GM18868 (cell line): ENCODE measurements around the gene CLTCL1.

Experiments
- ATAC-seq: cut with Tn5 transposase; IDR thresholded peaks from one replicate; pipeline ENCODE4 v1.9.1; 2021; ENCODE audit warnings: mild to moderate bottlenecking, moderate library complexity; ENCODE audit not compliant: unreplicated experiment

Gene CLTCL1

DNA sequence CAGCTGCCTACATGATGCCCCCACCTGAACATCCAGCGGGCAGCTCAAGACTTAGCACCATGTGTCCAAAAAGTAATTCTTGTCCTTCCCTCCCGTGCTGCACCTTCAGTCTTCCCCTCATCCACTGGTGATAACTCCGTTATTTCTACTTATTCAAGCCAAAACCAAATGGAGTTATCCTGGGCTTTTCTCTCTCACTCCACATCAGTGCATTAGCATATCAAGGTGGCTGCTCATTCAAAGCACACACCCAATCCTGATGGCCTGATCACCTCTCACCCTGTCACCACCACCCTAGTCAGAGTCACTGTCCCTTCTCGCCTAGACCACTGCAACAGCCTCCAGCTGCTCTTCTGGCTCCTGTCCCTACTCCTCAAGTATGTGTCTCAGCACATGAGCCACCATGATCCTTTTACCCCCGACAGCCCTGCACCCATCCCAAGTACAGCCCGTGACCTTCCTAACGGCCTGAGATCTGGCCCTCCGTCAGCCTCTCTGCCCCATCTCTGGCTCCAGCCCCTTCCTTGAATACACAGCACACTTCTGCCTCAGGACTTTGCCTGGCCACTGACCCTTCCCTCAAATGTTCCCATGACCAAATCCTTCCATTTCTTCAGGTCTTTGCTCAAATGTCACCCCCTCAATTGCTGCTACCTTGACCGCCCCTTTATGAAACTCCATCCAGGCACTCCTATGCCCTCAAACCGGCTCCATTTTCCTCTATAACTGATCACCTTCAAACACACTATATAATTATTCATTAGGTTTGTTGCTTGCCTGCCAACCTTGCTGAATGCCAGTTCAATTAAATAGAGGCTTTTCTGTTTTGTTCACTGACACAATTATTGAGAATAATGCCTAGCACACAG is 93.3 kb downstream of the CLTCL1 start:
- no peak for ATAC-seq

DNA sequence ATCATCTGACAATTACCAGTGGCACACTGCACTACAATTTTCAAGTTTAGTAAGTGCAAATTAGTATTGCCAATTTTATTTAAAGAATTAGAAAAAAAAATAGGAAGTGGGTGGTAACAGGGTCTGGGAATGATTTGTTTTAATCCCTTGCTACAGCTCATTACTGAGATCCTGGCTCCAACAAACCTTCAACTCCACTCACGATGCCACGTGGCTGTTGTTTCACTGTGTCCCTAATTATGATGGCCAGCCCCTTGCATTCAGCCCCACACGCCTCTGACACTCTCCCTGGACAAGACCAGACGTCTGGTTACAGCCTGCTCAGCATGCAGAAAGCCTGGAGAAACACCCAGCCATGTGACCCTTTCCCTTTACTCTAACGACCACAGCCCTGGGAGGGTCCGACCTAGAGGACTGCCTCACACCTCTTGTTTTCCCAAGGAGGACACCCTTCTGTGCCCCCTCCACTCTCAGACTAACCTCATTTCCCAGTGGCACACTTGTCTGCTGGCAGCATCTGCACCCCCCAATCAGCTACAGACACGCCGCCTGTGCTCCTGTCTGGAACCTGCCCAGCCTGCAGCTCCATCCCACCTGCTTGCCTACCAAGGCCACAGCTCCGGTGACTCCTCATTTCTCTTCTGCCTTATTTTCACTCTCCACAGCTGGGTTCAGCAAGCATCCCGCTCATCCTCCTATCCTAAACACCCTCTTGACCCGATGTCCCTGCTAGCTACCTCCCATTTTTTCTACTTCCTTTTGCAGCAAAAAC is 94.5 kb downstream of the CLTCL1 start:
- ATAC-seq: no peak

DNA sequence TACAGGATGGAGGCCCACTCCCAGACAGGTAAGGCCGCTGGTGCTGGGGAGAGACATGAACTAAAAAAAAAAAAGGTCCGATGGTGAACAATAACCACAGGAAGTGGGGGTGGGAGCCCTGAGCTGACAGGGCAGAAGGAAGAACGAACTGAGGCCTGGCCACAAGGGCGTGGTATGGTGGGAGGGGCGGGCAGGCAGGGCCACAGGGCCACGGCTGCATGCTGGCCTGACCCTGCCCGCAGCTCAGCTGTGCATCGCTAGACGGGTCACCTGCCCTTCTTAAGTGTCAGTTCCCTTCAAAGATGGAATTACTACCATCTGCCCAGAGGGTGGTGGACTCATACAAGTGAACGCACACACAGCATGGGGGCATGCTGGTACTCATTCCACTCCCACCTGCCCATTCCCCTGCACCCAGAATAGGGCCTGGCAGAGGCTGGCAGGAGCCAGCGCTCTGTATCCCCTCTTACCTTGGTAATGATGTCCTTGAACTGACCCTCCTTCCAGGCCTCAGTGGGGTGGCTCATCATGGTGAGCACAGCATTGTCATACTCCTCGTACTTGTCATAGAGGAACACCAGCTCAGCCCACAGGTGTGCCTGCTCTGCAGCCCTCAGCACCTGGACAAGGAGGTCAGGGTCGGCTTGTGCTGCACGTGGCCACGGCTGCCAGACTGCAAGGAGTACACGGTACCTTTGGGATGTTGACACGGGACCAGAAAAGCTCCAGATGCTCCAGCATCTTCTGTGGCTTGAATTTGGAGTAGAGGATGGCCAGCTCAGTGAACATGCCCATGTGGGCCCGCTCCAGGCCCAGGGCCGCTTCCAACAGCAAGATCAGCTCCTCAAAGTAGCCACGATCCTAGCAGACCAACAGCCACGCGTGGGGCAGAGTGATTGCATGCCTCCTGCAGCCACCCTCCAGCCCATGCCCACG is 95.5 kb downstream of the CLTCL1 start:
- no peak for ATAC-seq

DNA sequence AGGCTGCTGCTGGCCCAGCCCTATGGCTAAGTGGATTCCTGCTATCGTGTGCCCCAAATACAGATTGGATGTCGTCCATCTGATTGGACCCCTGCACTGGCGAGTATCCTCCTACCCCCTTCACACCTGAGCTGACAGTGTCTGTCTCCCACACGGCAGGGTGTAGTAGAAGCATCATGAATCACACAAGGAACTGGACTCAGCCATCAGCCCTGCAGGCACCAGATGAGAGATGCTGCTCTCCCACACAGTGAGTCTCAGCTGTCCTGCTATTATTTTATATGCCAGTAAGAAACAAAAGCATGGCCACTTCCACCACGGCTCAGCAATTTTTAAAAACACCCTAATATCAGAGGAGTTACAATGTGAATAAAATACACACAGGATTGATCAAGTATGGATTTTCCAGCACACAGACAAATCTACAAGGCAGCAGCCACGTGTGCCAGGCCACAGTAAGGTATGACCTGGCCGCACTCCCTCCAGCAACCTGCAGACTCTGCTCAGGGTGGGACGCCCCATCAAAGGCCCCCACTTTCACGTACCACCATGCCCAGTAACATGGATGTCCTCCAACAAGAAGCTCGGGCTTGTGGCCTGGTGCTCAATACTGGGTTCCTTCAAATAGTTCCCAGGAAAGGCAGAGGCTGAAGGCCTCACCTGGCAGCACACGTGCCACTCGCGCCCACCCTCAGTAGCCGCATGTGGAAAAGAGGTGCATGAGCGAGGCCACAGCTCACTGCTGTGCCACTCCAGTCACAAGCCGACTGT is 96.6 kb downstream of the CLTCL1 start:
- no peak for ATAC-seq

DNA sequence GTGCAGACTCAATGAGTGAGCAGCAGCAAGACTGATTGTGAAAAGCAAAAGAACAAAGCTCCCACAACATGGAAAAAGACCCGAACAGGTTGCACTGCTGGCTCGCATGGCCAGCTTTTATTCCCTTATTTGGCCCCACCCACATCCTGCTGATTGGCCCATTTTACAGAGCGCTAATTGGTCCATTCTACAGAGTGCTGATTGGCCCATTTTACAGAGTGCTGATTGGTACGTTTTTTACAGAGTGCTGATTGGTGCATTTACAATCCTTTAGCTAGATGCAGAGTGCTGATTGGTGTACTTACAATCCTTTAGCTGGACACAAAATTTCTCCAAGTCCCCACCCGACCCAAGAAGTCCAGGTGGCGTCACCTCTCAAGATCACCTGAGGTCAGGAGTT is 97.6 kb downstream of the CLTCL1 start:
- no peak for ATAC-seq

DNA sequence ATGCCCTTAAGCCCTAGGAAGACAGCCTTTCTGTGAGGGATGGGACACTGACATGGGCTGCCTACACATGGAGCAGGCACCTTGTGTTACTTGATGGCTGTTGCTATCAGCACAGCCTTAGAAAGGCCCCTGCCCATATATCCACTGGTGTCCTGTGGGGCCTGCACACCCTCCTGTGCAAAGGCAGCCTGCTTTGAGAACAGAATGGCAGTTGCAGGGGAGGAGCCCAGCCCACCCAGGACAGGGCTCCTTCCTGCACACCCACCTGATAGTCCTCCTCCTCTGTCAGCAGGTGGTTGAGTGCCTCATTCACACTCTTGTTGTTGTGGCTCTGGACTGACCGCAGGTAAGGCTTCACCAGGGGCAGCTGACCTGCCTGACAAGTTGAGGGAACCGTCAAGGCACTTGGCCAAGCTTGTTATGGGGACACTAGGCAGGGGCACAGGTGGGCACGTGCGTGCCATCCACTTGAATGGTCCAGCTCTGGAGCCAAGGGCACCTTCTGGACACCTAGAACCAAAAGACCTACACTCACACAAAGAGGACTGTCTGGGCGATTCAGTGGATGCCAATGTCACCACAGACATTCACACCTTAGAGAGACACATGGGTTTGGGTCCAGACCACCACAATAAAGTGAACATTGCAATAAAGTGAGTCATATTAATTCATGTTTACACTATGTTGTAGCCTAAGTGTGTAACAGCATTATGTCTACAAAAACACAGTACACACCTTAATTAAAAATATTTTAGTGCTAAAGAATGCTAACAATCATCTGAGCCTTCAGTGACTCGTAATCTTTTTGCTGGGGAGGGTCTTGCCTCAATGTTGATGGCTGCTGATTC is 103.6 kb downstream of the CLTCL1 start:
- no peak for ATAC-seq

DNA sequence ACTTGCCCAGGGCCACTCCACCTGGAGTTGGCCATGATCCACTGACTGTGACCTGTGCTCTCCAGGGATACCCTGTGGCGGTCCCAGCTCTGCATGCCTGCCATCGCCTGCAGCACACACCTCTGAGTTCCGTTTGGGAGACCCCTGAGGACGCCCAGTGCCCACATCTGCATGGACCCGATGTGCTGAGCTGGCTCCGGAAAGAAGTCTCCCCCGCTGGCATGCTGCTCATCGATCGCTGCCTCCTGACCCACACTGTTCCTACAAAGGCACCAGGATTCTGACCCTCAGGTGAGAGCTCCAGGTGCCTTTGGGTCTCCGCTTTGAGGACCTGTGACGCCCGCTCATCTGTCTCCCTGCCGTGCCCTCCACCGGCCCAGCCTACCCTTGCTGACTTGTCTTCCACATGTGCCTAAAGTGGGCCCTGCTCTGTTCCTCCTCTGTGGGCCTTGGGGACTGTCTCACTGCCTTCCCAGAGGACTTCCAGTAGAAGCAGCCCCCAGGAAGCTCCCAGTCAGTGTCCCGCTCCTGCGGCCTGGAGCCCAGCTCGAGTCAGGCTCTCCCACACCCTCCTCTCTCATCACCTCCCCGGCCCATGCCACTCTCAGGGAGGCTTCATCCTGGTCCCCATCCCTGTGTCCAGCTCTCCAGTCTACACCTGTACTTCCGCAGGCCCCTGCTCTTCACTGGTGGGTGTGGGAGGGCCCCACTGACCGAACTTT is 107.1 kb downstream of the CLTCL1 start:
- no peak for ATAC-seq

DNA sequence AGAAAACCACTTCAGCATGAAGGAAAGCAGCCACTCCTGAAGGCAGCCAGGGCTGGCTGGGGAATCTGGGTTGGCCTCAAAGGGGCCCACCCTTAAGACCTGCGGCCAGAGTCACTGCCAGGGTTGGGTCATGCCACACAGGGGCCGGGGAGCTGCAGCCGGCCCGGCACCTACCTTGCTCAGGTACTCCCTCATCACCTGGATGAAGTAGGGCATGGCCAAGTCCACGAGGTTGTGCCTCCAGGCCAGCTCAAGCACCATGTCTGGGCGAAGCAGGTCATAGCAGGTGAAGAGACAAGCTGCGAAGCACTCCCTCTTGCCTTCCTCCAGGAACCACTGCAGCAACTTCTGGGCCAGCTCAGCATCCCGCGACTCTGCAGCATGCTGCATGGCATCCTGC is 108.3 kb downstream of the CLTCL1 start:
- no peak for ATAC-seq

DNA sequence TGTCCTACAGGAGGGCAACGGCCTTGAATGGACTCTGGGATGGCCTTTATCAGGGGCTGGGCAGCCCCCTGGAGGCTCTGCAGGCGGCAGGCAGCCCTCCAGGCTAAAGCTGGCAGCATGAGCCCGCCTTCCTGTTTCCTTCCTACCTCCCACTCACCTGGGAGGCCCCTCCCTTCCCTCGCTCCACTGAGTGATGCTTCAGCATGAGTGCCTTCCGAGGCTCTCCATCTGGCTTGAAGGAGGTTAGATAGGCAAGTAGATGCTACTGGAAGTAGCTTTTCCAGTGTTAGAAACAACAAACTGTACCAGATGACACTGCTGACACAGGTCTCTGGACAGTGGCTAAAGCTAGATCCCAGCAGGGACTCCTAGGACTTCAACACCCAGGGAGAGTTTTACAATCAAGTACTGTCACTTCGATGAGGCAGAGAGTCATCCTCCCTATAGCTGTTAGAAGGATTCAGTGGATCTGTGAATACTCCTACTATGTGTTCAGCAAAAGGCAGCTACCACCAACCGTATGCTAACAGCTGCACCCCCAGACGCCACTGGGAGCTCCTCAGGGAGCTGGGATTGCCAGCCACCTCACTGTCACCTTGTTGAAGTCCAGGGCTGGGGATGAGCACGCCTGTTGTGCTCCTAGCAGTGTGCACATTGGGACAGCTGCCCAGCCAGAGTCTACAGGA is 108.9 kb downstream of the CLTCL1 start:
- no peak for ATAC-seq

DNA sequence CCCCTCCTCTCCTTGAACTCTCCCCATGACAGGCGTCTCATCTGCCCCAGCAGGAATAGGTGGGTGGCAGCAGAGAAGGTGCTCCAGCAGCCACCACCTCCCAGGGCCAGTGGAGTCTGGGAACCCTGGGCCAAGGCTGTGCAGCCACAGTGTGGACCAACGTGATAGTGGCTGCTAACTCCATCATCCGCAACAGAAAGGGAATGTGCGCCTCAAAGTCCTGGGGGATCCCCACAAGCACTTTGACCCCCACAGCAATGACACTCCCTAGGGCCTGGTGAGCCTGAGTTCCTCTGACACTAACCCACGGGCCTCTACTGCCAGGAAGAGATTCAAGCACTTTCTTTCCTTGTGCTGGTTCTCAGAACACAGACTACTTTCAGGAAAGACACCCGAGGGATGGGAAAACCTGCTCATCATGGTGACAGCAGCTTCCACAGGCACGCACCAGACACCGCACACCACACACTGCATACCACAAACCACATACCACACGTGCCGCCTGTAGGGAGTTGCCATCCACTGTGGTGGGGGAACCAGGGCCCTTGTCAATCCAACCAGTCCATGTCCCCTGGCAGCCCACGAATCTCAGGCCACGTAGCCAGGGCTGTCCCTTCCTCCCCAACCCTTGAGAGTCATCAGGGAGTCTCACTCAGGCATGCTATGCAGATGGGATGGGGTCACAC is 109.6 kb downstream of the CLTCL1 start:
- no peak for ATAC-seq

DNA sequence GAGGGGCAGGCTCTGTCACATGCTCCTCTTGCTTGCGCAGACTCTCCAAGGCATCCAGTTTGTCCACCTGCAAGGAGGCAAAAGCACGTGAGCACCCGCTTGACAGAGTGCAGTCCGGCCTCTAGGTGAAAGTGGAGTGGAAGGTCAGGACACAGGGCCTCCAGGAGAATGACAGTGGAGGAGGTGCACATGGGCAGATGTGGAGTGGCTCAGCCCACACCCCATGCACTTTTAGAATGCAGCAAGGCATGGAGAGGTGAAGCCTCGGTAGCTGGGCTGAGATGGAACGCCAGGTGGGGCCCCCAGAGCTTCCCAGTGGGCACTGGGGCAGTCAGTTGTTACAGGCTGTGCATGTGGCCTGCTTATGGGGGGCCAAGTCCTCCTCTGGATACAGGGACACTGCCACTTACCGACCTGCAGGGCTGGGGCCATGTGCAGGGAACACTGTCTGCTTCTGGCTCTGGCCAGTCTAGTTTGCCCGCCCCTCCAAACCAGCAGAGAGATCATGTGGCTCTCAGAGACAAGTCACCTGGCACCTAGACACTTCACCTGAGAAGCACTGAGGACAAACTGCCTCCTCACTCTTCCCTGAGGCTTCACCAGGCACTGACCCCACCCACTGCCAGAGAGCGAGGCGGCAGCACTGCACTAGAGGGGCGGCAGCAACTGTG is 110.6 kb downstream of the CLTCL1 start:
- no peak for ATAC-seq

DNA sequence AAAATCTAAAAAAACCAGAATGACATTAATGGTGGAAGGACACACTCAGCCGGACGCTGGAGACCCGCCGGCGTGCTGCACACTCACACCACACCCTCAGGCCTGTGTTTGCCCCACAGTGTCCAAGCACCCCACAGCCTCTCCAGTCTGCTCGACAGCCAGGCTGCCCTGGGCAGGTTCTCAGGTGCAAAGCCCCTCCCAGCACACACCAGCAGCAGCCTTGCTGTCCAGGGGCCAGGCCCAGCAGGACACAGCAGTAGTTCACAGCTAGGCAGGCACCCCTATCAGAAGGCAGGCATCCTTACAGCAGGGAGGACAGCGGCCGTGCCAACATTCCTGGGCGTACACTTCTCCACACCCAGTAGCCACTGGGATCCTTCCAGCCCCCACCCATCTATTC is 111.3 kb downstream of the CLTCL1 start:
- ATAC-seq: no peak

DNA sequence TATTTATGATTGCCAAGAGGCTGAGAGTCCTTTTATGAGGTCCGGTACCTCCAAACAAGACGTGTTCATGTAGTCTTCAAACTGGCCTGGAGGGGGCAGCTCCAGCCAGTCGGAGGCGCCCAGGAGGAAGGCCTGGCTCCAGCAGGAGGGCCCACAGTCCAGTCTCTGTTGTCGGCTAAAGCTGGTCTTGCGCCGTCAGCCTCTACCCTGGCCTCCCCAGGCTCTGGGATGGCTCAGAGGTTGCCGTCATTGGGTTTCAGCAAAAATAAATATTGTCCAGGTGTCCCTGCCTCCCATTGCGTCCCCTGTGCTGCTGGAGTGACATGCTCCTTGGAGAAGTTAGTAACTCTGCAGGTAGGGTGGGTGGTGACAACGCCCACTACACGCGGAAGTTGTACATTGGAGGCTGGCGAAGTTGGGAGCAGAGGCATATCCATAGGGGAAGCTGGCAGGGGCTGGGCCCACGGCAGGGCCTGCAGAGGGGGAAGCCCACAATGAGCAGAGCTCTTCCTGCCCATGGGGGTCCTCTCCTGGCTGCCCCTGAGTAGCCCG is 111.9 kb downstream of the CLTCL1 start:
- ATAC-seq: peak; percentile 44

DNA sequence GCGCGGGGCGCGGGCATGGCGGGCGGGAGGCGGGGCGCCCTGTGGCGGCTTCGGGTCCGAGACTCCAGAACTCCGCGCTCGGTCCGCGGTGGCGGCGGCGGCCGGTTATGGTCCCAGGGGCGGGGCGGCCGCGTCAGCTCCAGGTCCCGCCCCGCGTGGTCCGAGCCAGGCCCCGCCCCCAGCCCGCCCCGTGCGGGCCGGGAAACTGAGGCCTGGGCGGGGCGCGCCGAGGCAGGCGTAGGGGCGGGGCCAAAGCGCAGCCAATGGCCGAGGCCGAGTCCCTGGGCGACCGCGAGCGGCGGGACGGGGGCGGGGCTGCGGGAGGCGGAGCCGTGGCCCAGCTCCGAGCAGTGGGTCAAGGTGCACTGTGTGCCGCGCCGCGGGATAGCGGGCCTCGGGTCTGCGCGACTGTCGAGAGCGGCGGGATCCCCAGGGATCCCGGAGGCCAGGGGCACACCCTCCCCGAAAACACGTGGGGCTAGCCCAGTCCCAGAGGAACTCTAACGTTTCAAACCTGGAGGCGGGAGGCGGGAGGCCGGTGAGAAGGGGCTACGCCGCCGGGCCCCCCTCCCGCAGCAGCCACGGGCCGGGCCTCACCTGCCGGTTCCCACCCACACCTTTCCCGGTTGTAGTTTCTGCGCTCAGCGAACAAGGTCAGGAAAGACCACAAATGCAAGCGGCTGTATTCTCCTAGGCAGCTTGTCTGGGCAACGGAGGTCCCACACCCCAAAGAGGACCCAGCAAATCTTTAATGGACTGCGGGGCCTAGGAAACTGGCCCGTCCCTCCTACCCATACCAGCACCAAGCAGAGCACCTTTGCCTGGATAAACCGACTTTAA is 112.6 kb downstream of the CLTCL1 start, which contains the start of gene SLC25A1:
TSS of gene SLC25A1 (minus strand) at position 80 of the 840 bp plus-strand sequence. CDS start at position 17, 63 bp downstream.
- ATAC-seq: peak; percentile 63

DNA sequence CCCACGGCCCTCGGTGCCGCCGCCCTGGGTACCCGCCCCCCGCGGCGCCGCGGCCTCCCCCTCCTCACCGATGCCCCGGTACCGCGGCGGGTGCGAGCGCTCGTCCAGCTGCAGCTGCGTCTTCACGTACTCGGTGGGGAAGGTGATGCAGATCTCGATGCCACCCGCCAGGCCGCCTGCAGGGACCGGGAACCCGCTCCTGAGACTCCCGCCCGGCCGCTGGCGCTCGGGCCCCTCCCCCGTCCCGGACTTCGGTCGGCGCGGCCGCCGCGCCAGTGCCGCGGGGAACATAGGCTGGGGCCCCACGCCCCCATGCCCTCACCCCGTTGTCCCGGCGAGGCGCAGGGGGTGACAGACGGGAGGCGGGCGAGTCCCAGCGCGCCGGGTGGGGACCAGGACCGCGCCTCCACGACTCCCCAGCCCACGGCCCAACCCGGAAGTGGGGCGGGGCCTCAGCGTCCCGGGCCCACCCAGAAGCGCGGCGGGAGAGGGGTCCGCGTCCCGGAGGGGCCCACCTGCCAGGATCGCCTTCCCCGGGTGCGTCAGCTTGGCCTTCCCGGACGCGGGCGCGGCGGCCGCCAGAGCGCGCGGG is 113.4 kb downstream of the CLTCL1 start:
- peak; percentile 30 for ATAC-seq
